BJ (cell line): ENCODE results near the gene RAD51B. TPM values are rescaled to one million over a fixed set of nuclear protein-coding genes. Genes with fewer than 3 reads are reported as not detected.

Source experiments
- CTCF ChIA-PET: fragments of 350-600 bp; formaldehyde crosslinking; extraction: SDS; loops from one replicate; lab custom pipeline; 2021; ENCODE audit warnings: antibody characterized with exemption, inconsistent platforms; lab: Yijun Ruan, JAX
- POLR2A ChIA-PET: fragments of 300-600 bp; sonication (Branson Sonifier 250); formaldehyde crosslinking; extraction: SDS; loops from one replicate; lab custom pipeline; 2021; ENCODE audit warnings: antibody characterized with exemption; lab: Charles Lee
- DNase-seq: peaks from one replicate; pipeline ENCODE4 v3.0.0-alpha.2; 2011; ENCODE audit warnings: low read depth
- H3K27me3 ChIP-seq: 2 replicates; pipeline ENCODE4 v1.6.0; 2011; ENCODE audit warnings: low read length; ENCODE audit not compliant: control insufficient read depth, insufficient read depth
- H3K36me3 ChIP-seq: 2 replicates; pipeline ENCODE4 v1.5.1; 2011; ENCODE audit warnings: low read length; ENCODE audit not compliant: control insufficient read depth, insufficient read depth
- H3K4me3 ChIP-seq: 2 replicates; pipeline ENCODE4 v1.5.1; 2011; ENCODE audit warnings: low read depth, mild to moderate bottlenecking, control low read depth, low read length
- polyA plus RNA-seq: library from polyadenylated mRNA; depleted of rRNA; stranded (reverse); fragments of >200 nt; gene quantifications from 2 replicates; pipeline ENCODE4 v1.2.3, GENCODE V29; 2011
- TF ChIP-seq, protein P1 (sequence below): IDR thresholded peaks from 2 replicates; pipeline ENCODE4 v1.5.1; 2011; ENCODE audit warnings: low read depth, mild to moderate bottlenecking, control low read depth, inconsistent platforms, low read length, moderate library complexity; ENCODE audit not compliant: insufficient read depth

Gene RAD51B
- polyA plus RNA-seq, 1 experiment: 5.6 TPM

DNA sequence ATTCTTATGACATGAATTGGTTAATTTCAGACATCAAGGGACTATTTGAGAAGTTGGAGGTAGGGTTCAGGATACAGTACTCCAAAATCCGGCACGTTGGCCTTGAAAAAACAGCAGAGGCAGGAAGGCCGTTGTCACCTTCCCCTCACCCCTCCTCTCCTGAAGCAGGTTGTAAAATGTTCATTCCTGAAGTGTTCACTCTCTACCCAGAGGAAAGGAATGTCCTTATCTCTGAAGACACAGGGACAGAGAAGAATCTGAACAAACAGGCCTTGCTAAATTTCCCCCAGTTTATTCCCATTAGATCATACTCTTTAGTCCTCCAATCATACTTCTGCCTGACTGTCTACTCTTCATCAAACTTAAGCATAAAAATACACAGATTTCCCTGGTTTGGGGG, 659.7 kb downstream of the RAD51B start:
- no peak for DNase-seq
- POLR2A ChIA-PET: no interaction called here
- CTCF ChIA-PET: no interaction called here
- H3K4me3 ChIP-seq: no peak overlapping the region
- H3K36me3 ChIP-seq: no peaks in the 10 kb centered on the region
- TF ChIP-seq, protein P1, sequence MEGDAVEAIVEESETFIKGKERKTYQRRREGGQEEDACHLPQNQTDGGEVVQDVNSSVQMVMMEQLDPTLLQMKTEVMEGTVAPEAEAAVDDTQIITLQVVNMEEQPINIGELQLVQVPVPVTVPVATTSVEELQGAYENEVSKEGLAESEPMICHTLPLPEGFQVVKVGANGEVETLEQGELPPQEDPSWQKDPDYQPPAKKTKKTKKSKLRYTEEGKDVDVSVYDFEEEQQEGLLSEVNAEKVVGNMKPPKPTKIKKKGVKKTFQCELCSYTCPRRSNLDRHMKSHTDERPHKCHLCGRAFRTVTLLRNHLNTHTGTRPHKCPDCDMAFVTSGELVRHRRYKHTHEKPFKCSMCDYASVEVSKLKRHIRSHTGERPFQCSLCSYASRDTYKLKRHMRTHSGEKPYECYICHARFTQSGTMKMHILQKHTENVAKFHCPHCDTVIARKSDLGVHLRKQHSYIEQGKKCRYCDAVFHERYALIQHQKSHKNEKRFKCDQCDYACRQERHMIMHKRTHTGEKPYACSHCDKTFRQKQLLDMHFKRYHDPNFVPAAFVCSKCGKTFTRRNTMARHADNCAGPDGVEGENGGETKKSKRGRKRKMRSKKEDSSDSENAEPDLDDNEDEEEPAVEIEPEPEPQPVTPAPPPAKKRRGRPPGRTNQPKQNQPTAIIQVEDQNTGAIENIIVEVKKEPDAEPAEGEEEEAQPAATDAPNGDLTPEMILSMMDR: no peak
- H3K27me3 ChIP-seq: no peaks in the 10 kb centered on the region

DNA sequence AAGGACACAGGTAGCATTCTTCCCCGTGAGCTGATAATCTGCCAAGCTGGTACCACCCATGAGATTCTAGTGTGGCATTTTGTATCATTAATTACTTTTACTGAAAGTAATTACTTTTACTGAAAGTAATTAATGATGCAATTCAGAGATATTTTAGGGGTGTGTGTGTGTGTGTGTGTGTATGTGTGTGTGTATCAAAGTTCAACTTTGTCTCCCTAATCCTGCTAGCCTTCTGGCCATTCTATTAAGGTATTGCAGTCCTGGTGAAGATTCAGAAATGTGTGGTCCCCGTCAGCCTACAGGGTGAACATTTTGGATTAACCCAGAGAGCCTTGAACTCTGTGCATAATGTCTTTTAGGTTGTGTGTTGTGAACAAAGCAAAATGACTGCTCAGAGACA, 662.4 kb downstream of the RAD51B start:
- TF ChIP-seq, protein P1: no peak
- POLR2A ChIA-PET: no interaction called here
- DNase-seq: no peak
- no peak overlapping the region for H3K4me3 ChIP-seq
- CTCF ChIA-PET: no interaction called here
- H3K36me3 ChIP-seq: no peaks in the 10 kb centered on the region
- no peaks in the 10 kb centered on the region for H3K27me3 ChIP-seq

DNA sequence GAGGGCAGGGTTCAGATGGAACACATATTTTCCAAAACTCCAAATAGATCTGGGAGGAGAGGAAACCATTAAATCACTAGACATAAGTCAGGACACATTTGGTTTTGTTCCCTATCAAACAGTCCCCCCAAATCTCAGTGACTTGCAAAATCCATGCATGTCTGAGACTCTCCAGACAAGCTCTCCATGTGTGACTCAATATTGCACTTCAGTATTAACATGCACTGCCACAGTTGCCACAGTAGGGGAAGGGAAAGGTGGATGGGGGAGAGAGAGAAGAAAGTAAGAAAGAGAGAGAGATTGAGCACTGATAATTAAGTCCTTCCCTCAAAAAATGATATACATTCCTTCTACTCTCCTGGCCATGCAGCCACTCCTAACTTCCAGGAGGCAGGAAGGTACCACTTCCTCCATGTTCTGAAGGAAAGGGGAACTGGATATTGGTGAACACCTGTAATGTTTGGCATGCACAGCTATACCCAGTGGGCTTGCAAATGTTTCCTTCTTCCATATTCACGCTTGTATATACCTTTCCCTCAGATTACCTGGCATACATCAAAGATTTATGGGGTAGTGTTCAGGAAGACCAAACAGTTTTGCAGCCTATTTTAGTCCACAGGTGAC, 663.3 kb downstream of the RAD51B start:
- Histone ChIP-seq H3K36me3 (no peaks in the 10 kb centered on the region), H3K4me3 (no peak overlapping the region), H3K27me3 (no peaks in the 10 kb centered on the region)
- TF ChIP-seq, protein P1: no peak
- CTCF ChIA-PET: interaction anchor here (1.0 kb wide), 1 partner anchor 23 kb away, joined by 4 read pairs; no protein-coding TSS in a partner anchor
- DNase-seq: no peak
- POLR2A ChIA-PET: no interaction called here

DNA sequence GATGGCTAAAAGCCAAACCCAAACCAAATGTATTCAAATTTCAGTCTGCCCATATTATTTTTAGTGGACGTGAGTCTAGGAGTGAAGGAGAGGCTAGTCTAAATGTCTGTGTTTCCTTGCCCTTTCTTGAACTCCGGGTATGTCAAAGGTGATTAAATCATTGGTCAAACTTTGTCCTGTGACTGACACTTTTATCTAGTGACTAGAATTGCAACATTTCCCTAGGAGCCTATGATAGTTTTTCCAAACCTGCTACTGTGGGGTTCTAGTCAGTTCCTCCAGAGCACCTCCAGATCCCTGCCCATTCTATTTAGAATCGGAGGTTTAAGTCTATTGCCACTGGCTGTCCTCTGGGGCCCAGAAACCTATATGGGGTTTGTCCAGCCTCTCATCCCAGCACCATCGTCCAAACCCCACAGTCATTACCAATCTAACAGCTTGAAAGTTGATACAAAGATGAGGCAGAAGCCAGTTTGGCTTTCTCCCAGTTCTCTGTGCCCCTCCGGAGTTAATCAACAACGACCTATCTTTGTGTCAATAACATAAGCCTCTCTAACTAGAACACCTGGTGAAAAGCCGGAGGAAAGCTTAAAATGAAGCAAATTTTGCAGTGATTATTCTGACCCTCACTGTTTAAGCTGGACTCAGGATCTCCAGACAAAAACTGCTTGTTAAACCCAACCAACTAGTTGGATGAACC, 666.6 kb downstream of the RAD51B start:
- Histone ChIP-seq H3K4me3 (no peak overlapping the region), H3K36me3 (no peaks in the 10 kb centered on the region), H3K27me3 (no peaks in the 10 kb centered on the region)
- TF ChIP-seq, protein P1: no peak
- ChIA-PET CTCF (interaction anchor here (1.3 kb wide), 1 partner anchor 554 kb away, joined by 3 read pairs; no protein-coding TSS in a partner anchor), POLR2A (no interaction called here)
- no peak for DNase-seq

DNA sequence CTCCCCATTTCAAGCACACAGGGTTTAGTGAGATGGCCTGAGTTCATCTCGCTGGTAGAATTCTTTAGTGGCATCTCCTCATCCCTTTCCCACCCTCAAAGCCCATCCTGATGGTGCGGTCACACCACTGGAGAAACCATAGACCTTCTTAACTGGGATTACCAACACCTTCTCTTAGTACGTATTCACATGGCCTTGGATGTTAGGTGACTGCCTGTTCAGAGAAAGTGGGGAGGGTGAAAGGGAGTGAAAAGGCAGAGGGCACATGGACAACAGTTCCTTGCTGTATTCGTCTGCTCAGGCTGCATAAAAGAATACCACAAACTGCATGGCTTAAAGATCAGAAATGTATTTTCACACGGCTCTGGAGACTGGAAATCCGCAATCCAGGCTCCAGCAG, 667.2 kb downstream of the RAD51B start:
- CTCF ChIA-PET: interaction anchor here (1.3 kb wide), 1 partner anchor 554 kb away, joined by 3 read pairs; no protein-coding TSS in a partner anchor
- TF ChIP-seq, protein P1: no peak
- Histone ChIP-seq H3K4me3 (no peak overlapping the region), H3K36me3 (no peaks in the 10 kb centered on the region), H3K27me3 (no peaks in the 10 kb centered on the region)
- DNase-seq: no peak
- POLR2A ChIA-PET: no interaction called here
